GM13976 (cell line): ENCODE results near the gene CTDSP2.
"Not testable (repeated sequence)": the region's sequence is repeated elsewhere in the genome, so short reads cannot be mapped to it uniquely, and the experiment has no call there.

ENCODE experiments used
- DNase-seq: peaks from one replicate; pipeline ENCODE4 v3.0.0; 2012; ENCODE audit warnings: low spot score
- CTCF ChIP-seq: IDR thresholded peaks from 2 replicates; pipeline ENCODE4 v1.5.1; 2012; ENCODE audit warnings: borderline replicate concordance, mild to moderate bottlenecking; ENCODE audit not compliant: insufficient read depth; ENCODE audit errors: extremely low read depth, missing control alignments, control extremely low read depth
- in situ Hi-C: fragments of 300-500 bp; cut with MboI; formaldehyde crosslinking; loops from one replicate; pipeline ENCODE4 v1.12.0; 2022; ENCODE audit warnings: low sequenced_read_pairs, mixed read lengths, inconsistent platforms; ENCODE audit not compliant: unreplicated experiment

CTDSP2 gene

GRCh38 chr12:57886542-57886941 is 40.0 kb upstream of the CTDSP2 start:
- DNase-seq = no peak
- in situ Hi-C loops = no loop called here
- TF ChIP-seq CTCF = no peak

GRCh38 chr12:57885207-57885606 is 38.7 kb upstream of the CTDSP2 start:
- no peak for DNase-seq
- in situ Hi-C loops = no loop called here
- no peak for TF ChIP-seq CTCF

- no peak for DNase-seq
- in situ Hi-C loops = no loop called here
- TF ChIP-seq CTCF = no peak
Observed at GRCh38 chr12:57883700-57884099, 37.2 kb upstream of the CTDSP2 start.

GRCh38 chr12:57883057-57883456 is 36.5 kb upstream of the CTDSP2 start:
- no peak for TF ChIP-seq CTCF
- in situ Hi-C loops = no loop called here
- DNase-seq = no peak

- no peak for TF ChIP-seq CTCF
- no peak for DNase-seq
- in situ Hi-C loops = no loop called here
Observed at GRCh38 chr12:57882575-57882974, 36.0 kb upstream of the CTDSP2 start.

- in situ Hi-C loops = no loop called here
- no peak for DNase-seq
- no peak for TF ChIP-seq CTCF
Observed at GRCh38 chr12:57881475-57881874, 34.9 kb upstream of the CTDSP2 start.

GRCh38 chr12:57881035-57881434 is 34.5 kb upstream of the CTDSP2 start:
- DNase-seq = not testable (repeated sequence)

More at GRCh38 chr12:57881035-57881434, 34.5 kb upstream of the CTDSP2 start:
- in situ Hi-C loops = not testable (repeated sequence)
